HL-60 (cell line): ENCODE data around the gene KMT2E.

Source experiments
- CTCF ChIP-seq: IDR thresholded peaks from one replicate; pipeline ENCODE4 v1.5.1; 2011; ENCODE audit warnings: low read length, control low read depth, inconsistent platforms; ENCODE audit not compliant: insufficient read depth
- POLR2AphosphoS5 ChIP-seq: IDR thresholded peaks from 2 replicates; pipeline ENCODE4 v1.6.1; 2012; ENCODE audit warnings: low read depth

GRCh38 chr7:105102557-105103352, 88.8 kb downstream of the KMT2E start:
- TF ChIP-seq CTCF (no peak), POLR2AphosphoS5 (no peak)
